Measurements from ENCODE around the gene HECW1.

HECW1 gene

GRCh38 chr7:43570688-43571365 lies 458.4 kb downstream of the HECW1 start:
- TF ChIP-seq, protein P1, sequence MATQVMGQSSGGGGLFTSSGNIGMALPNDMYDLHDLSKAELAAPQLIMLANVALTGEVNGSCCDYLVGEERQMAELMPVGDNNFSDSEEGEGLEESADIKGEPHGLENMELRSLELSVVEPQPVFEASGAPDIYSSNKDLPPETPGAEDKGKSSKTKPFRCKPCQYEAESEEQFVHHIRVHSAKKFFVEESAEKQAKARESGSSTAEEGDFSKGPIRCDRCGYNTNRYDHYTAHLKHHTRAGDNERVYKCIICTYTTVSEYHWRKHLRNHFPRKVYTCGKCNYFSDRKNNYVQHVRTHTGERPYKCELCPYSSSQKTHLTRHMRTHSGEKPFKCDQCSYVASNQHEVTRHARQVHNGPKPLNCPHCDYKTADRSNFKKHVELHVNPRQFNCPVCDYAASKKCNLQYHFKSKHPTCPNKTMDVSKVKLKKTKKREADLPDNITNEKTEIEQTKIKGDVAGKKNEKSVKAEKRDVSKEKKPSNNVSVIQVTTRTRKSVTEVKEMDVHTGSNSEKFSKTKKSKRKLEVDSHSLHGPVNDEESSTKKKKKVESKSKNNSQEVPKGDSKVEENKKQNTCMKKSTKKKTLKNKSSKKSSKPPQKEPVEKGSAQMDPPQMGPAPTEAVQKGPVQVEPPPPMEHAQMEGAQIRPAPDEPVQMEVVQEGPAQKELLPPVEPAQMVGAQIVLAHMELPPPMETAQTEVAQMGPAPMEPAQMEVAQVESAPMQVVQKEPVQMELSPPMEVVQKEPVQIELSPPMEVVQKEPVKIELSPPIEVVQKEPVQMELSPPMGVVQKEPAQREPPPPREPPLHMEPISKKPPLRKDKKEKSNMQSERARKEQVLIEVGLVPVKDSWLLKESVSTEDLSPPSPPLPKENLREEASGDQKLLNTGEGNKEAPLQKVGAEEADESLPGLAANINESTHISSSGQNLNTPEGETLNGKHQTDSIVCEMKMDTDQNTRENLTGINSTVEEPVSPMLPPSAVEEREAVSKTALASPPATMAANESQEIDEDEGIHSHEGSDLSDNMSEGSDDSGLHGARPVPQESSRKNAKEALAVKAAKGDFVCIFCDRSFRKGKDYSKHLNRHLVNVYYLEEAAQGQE (IDR thresholded peaks at IDR 0.05; ENCODE audit: insufficient read depth in 1 of 2, low read depth in 2 of 2, low read length in 2 of 2), result no peak
- no peak for TF ChIP-seq POLR2AphosphoS5 (IDR thresholded peaks at IDR 0.05; ENCODE audit: low read depth, low read length)
- no peak for TF ChIP-seq TAF1 (IDR thresholded peaks at IDR 0.05; ENCODE audit: borderline replicate concordance, insufficient read depth, low read length)
- TF ChIP-seq SIN3A (IDR thresholded peaks at IDR 0.05; ENCODE audit: borderline replicate concordance, insufficient read depth, low read length), result no peak
- no peak for TF ChIP-seq FOXP2 (optimal IDR thresholded peaks at IDR 0.05; ENCODE audit: borderline replicate concordance, extremely low read depth, extremely low read length, insufficient read depth)

GRCh38 chr7:43572516-43573049 lies 460.1 kb downstream of the HECW1 start:
- TF ChIP-seq FOXP2 (optimal IDR thresholded peaks at IDR 0.05; ENCODE audit: borderline replicate concordance, extremely low read depth, extremely low read length, insufficient read depth) (no peak), POLR2AphosphoS5 (IDR thresholded peaks at IDR 0.05; ENCODE audit: low read depth, low read length) (no peak), SIN3A (IDR thresholded peaks at IDR 0.05; ENCODE audit: borderline replicate concordance, insufficient read depth, low read length) (no peak), TAF1 (IDR thresholded peaks at IDR 0.05; ENCODE audit: borderline replicate concordance, insufficient read depth, low read length) (no peak)
- TF ChIP-seq, protein P1 (IDR thresholded peaks at IDR 0.05; ENCODE audit: insufficient read depth in 1 of 2, low read depth in 2 of 2, low read length in 2 of 2), result no peak

DNA sequence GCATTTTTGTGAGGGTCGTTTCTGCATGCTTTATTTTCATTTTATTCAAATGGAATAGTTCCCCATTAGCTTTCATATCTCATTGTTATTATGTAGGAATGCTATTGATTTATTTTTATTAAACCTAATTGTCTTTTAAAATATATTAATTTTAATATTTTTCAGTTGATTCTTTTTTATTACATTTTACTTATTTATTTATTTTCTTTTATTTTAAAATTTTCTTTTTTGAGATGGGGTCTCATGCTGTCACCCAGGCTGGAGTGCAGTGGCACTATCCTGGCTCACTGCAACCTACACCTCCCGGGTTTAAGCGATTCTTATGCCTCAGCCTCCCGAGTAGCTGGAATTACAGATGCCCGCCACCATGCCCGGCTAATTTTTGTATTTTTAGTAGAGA lies 463.1 kb downstream of the HECW1 start:
- no peak for TF ChIP-seq POLR2AphosphoS5 (IDR thresholded peaks at IDR 0.05; ENCODE audit: low read depth, low read length)
- TF ChIP-seq TAF1 (IDR thresholded peaks at IDR 0.05; ENCODE audit: borderline replicate concordance, insufficient read depth, low read length), result no peak
- TF ChIP-seq SIN3A (IDR thresholded peaks at IDR 0.05; ENCODE audit: borderline replicate concordance, insufficient read depth, low read length), result no peak
- TF ChIP-seq FOXP2 (optimal IDR thresholded peaks at IDR 0.05; ENCODE audit: borderline replicate concordance, extremely low read depth, extremely low read length, insufficient read depth), result no peak
- TF ChIP-seq, protein P1 (IDR thresholded peaks at IDR 0.05; ENCODE audit: insufficient read depth in 1 of 2, low read depth in 2 of 2, low read length in 2 of 2), result no peak

DNA sequence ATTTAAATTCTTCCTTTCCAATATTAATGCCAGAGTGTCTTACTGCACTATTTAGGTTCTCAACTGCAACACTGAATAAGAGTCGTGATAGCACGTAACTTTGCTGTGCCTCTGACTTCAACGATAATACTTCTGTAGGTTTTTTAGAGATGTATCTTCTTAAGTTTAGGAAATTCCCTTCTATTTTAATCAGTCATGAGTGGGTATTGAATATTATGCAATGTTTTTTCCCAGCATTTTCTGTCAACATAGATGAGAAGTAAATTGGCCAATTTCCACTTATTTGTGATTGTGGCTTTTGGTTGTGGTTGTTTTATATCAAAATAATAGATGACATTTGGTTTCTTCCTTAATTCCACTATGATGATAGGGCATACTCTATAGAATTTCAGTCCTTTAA lies 463.8 kb downstream of the HECW1 start:
- no peak for TF ChIP-seq TAF1 (IDR thresholded peaks at IDR 0.05; ENCODE audit: borderline replicate concordance, insufficient read depth, low read length)
- TF ChIP-seq, protein P1 (IDR thresholded peaks at IDR 0.05; ENCODE audit: insufficient read depth in 1 of 2, low read depth in 2 of 2, low read length in 2 of 2), result no peak
- no peak for TF ChIP-seq SIN3A (IDR thresholded peaks at IDR 0.05; ENCODE audit: borderline replicate concordance, insufficient read depth, low read length)
- TF ChIP-seq POLR2AphosphoS5 (IDR thresholded peaks at IDR 0.05; ENCODE audit: low read depth, low read length), result no peak
- no peak for TF ChIP-seq FOXP2 (optimal IDR thresholded peaks at IDR 0.05; ENCODE audit: borderline replicate concordance, extremely low read depth, extremely low read length, insufficient read depth)
